Ishikawa (cell line): ENCODE measurements around the gene LRRC56.

Experiments used
- CEBPB ChIP-seq: IDR thresholded peaks from 2 replicates; pipeline ENCODE4 v1.6.1; 2012
- EGR1 ChIP-seq: IDR thresholded peaks from 2 replicates; pipeline ENCODE4 v1.6.1; 2012
- EP300 ChIP-seq: IDR thresholded peaks from 2 replicates; pipeline ENCODE4 v1.6.1; 2012; ENCODE audit warnings: borderline replicate concordance
- FOXM1 ChIP-seq: IDR thresholded peaks from 2 replicates; pipeline ENCODE4 v1.6.1; 2012; ENCODE audit warnings: low read depth, borderline replicate concordance
- NFIC ChIP-seq: IDR thresholded peaks from 2 replicates; pipeline ENCODE4 v1.6.1; 2012
- TAF1 ChIP-seq: IDR thresholded peaks from 2 replicates; pipeline ENCODE4 v1.6.1; 2012; ENCODE audit warnings: low read depth, mild to moderate bottlenecking
- TCF12 ChIP-seq: IDR thresholded peaks from 2 replicates; pipeline ENCODE4 v1.6.1; 2012; ENCODE audit warnings: low read depth
- YY1 ChIP-seq: IDR thresholded peaks from 2 replicates; pipeline ENCODE4 v1.6.1; 2012; ENCODE audit warnings: low read depth
- ZBTB7A ChIP-seq: IDR thresholded peaks from 2 replicates; pipeline ENCODE4 v1.6.1; 2012; ENCODE audit warnings: low read depth
- TF ChIP-seq, protein P1 (sequence below): IDR thresholded peaks from 2 replicates; pipeline ENCODE4 v1.6.1; 2012

DNA sequence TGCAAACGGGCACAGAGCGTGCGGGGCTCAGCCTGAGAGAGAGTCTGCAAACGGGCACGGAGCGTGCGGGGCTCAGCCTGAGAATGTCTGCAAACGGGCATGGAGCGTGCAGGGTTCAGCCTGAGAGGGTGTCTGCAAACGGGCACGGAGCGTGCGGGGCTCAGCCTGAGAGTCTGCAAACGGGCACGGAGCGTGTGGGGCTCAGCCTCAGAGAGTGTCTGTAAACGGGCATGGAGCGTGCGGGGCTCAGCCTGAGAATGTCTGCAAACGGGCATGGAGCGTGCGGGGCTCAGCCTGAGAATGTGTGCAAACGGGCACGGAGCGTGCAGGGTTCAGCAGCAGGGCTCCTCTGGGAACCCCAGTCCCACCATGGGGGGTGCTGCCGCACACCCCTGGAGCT is 52.5 kb downstream of the LRRC56 start:
- TF ChIP-seq EGR1 (no peak), EP300 (no peak), TAF1 (no peak), FOXM1 (no peak), NFIC (no peak), CEBPB (no peak), YY1 (no peak), ZBTB7A (no peak), TCF12 (no peak)
- TF ChIP-seq, protein P1, sequence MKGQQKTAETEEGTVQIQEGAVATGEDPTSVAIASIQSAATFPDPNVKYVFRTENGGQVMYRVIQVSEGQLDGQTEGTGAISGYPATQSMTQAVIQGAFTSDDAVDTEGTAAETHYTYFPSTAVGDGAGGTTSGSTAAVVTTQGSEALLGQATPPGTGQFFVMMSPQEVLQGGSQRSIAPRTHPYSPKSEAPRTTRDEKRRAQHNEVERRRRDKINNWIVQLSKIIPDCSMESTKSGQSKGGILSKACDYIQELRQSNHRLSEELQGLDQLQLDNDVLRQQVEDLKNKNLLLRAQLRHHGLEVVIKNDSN = no peak
